Stimulated activated CD8-positive, alpha-beta memory T cell treated with anti-CD3 and anti-CD28 coated beads, Interleukin-7, amount 100 ng/mL, for 1 hour (primary cell): ENCODE data around the gene CACNA1F.

Experiments used
- DNase-seq, 2 donors: peaks; one replicate each; pipeline ENCODE4 v3.0.0-alpha.2; 2020; ENCODE audit warnings: low read depth in 2 of 2

The CACNA1F gene

DNA sequence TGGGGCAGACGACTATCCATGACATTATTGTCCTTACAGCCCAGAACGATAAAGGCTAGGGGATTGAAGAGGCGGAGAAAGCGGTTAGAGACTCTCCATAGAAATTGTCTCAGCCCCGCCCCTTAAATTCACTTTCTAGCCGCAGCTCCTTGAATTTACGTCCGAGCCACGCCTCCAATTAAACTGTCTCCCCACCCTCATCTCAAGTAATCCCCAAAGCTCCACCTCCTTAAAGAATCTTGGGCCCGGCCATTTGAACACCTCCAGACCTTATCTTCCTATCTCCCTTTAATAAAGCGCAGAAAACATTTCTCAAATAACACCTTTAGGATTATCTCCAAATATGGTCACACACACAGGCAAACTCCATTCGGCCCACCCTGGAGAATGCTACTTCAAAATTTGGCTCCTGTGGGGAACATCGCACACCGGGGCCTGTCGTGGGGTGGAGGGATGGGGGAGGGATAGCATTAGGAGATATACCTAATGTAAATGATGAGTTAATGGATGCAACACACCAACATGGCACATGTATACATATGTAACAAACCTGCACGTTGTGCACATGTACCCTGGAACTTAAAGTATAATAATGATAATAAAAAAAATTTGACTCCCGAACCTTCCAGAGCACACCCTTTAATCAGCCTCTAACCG is 77.8 kb downstream of the CACNA1F start:
- DNase-seq: no peak
